Osteoblast (primary cell): Measurements from ENCODE around the gene SLC6A20. TPM values are rescaled to one million over a fixed set of nuclear protein-coding genes. Genes with fewer than 3 reads are reported as not detected.

Experiments
- DNase-seq: peaks from one replicate; pipeline ENCODE4 v3.0.0; 2011; ENCODE audit warnings: low spot score, mixed read lengths; ENCODE audit not compliant: insufficient read length; ENCODE audit errors: missing footprints
- H2AFZ ChIP-seq: 2 replicates; pipeline ENCODE4 v1.6.0; 2011; ENCODE audit warnings: mild to moderate bottlenecking, low read length
- H3K27ac ChIP-seq: 2 replicates; pipeline ENCODE4 v1.5.1; 2011; ENCODE audit warnings: mild to moderate bottlenecking, low read depth, low read length, moderate library complexity
- H3K27me3 ChIP-seq: 2 replicates; pipeline ENCODE4 v1.6.0; 2012; ENCODE audit warnings: mild to moderate bottlenecking, control low read depth, inconsistent platforms, low read length, moderate library complexity; ENCODE audit not compliant: insufficient read depth
- H3K36me3 ChIP-seq: 2 replicates; pipeline ENCODE4 v1.5.1; 2011; ENCODE audit warnings: mild to moderate bottlenecking, low read length, control low read depth, moderate library complexity; ENCODE audit not compliant: insufficient read depth
- H3K4me1 ChIP-seq: 2 replicates; pipeline ENCODE4 v1.5.1; 2011; ENCODE audit warnings: mild to moderate bottlenecking, low read length, control low read depth, moderate library complexity; ENCODE audit not compliant: insufficient read depth
- H3K4me2 ChIP-seq: 2 replicates; pipeline ENCODE4 v1.6.0; 2011; ENCODE audit warnings: mild to moderate bottlenecking, low read length; ENCODE audit not compliant: insufficient read depth
- H3K4me3 ChIP-seq: fragments of 200-600 bp; sonication (generic); 3 replicates; pipeline ENCODE4 v1.5.1; 2012; ENCODE audit warnings: mild to moderate bottlenecking, low read length, inconsistent platforms; ENCODE audit not compliant: insufficient read depth
- H3K79me2 ChIP-seq: 2 replicates; pipeline ENCODE4 v1.6.0; 2012; ENCODE audit warnings: mild to moderate bottlenecking, low read length, control low read depth, inconsistent platforms; ENCODE audit not compliant: insufficient read depth
- H3K9me3 ChIP-seq: 2 replicates; pipeline ENCODE4 v1.5.1; 2011; ENCODE audit warnings: low read depth, low read length, control low read depth
- H4K20me1 ChIP-seq: 2 replicates; pipeline ENCODE4 v1.6.0; 2012; ENCODE audit warnings: mild to moderate bottlenecking, low read length, control low read depth; ENCODE audit not compliant: insufficient read depth
- total RNA-seq: library from RNA; depleted of rRNA; stranded (reverse); fragments of >200 nt; gene quantifications from 2 replicates; pipeline ENCODE4 v1.2.3, GENCODE V29; 2012
- TF ChIP-seq, protein P1 (sequence below): IDR thresholded peaks from 2 replicates; pipeline ENCODE4 v1.5.1; 2011; ENCODE audit warnings: mild to moderate bottlenecking, low read depth, low read length, moderate library complexity; ENCODE audit errors: extremely low read depth

SLC6A20 gene
- total RNA-seq, 1 donor, result not detected

DNA sequence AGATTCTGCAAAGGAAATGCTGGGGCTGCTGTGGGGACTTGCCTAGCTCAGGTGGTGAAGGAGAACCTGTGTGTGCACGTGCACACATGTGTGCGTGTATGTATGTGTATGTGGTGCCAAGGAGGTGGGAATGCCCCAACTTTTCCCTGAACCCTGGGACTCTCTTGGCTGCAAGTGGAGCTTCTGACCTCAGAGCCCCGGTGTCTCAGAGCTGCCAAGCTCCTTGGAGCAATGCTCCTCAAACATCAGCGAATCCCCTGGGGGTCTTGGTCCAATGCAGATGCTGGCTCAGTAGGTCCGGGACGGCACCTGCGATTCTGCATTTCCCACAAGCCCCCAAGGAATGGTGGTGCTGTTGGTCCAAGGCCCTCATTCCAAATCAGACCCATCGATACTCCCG lies 5.8 kb upstream of the SLC6A20 start:
- H3K4me1 ChIP-seq, result no peaks in the 10 kb centered on the region
- H3K27me3 ChIP-seq, result peaks cover 35% of the 10 kb centered on the region
- no peaks in the 10 kb centered on the region for H3K79me2 ChIP-seq
- DNase-seq, result no peak
- no peak overlapping the region for H3K4me3 ChIP-seq
- no peaks in the 10 kb centered on the region for H3K9me3 ChIP-seq
- TF ChIP-seq, protein P1, sequence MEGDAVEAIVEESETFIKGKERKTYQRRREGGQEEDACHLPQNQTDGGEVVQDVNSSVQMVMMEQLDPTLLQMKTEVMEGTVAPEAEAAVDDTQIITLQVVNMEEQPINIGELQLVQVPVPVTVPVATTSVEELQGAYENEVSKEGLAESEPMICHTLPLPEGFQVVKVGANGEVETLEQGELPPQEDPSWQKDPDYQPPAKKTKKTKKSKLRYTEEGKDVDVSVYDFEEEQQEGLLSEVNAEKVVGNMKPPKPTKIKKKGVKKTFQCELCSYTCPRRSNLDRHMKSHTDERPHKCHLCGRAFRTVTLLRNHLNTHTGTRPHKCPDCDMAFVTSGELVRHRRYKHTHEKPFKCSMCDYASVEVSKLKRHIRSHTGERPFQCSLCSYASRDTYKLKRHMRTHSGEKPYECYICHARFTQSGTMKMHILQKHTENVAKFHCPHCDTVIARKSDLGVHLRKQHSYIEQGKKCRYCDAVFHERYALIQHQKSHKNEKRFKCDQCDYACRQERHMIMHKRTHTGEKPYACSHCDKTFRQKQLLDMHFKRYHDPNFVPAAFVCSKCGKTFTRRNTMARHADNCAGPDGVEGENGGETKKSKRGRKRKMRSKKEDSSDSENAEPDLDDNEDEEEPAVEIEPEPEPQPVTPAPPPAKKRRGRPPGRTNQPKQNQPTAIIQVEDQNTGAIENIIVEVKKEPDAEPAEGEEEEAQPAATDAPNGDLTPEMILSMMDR, result no peak
- H3K36me3 ChIP-seq, result no peaks in the 10 kb centered on the region
- H3K27ac ChIP-seq, result no peak overlapping the region
- H3K4me2 ChIP-seq, result no peak overlapping the region
- H4K20me1 ChIP-seq, result no peaks in the 10 kb centered on the region
- H2AFZ ChIP-seq, result no peak overlapping the region

DNA sequence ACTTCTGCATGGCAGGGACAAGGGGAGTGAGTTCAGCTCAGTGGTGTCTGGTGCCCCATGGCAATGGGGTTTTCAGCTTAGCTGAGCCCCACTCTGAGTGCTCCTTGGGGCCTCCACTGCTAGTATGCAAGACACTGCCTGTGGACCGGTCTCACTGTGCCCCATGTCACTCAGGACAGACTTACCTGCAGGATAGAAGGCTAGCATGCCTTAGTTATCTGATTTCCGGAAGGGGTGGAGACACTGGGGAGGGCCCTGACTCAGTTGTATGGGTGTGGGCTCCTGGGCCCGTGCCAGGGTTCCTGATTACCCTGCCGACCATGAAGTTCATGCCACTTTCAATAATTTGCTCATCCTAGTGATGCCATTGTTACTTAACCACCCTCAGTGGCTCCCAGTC lies 4.3 kb upstream of the SLC6A20 start:
- Histone ChIP-seq H3K79me2 (no peaks in the 10 kb centered on the region), H3K4me3 (no peak overlapping the region), H3K36me3 (no peaks in the 10 kb centered on the region), H3K4me1 (no peaks in the 10 kb centered on the region), H3K27me3 (peaks cover 50% of the 10 kb centered on the region), H3K4me2 (no peak overlapping the region), H3K9me3 (no peaks in the 10 kb centered on the region), H2AFZ (no peak overlapping the region), H4K20me1 (no peaks in the 10 kb centered on the region), H3K27ac (no peak overlapping the region)
- DNase-seq, result no peak
- TF ChIP-seq, protein P1, result no peak

DNA sequence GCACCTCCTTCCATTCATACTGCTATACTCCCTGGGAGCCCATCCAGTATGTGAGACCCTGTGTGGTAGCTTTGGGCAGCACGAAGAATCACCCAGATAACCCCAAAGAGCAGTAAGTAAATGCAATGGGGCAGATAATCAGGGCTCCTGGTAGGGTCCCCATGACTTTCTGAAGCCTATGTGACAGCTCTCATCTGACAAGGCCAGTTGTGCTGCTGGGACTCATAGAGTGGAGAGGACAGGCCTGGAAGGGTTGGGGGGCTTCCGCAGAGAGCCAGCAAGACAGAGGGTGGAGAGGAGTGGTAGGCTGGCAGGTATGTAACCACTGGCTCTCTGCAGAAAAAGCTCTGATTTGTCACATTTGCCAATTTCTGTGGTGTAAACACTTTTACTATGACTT lies 3.2 kb upstream of the SLC6A20 start:
- H3K4me3 ChIP-seq, result no peak overlapping the region
- no peak for DNase-seq
- H3K36me3 ChIP-seq, result no peaks in the 10 kb centered on the region
- H3K4me1 ChIP-seq, result no peaks in the 10 kb centered on the region
- H3K4me2 ChIP-seq, result no peak overlapping the region
- TF ChIP-seq, protein P1, result no peak
- H2AFZ ChIP-seq, result no peak overlapping the region
- peaks cover 57% of the 10 kb centered on the region for H3K27me3 ChIP-seq
- H3K79me2 ChIP-seq, result no peaks in the 10 kb centered on the region
- no peaks in the 10 kb centered on the region for H4K20me1 ChIP-seq
- H3K27ac ChIP-seq, result no peak overlapping the region
- no peaks in the 10 kb centered on the region for H3K9me3 ChIP-seq

DNA sequence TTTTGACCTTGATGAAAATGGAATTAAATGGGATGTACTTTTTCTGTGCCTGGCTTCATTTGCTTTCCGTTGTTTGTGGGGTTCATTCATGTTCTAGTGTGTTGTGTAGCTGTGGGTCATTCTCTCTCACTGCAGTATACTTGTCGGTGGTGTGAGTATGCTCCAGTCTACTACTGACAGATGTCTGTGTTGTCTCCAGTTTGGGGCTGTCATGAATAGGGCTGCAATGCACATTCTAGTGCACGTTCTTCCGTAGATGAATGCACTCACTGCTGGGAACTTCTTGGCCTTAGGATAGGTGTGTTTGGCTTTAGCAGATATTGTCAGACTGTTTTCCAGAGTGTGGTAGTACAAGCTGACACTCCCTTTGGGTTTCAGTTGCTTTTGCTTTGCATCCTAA lies 1.7 kb upstream of the SLC6A20 start:
- Histone ChIP-seq H4K20me1 (no peaks in the 10 kb centered on the region), H3K36me3 (no peaks in the 10 kb centered on the region), H3K4me2 (no peak overlapping the region), H3K27me3 (peaks cover 73% of the 10 kb centered on the region), H3K4me3 (no peak overlapping the region), H3K79me2 (no peaks in the 10 kb centered on the region), H3K9me3 (no peaks in the 10 kb centered on the region), H2AFZ (no peak overlapping the region), H3K27ac (no peak overlapping the region), H3K4me1 (no peaks in the 10 kb centered on the region)
- TF ChIP-seq, protein P1, result no peak
- DNase-seq, result no peak
